ENCODE results near the gene CGNL1.

GRCh38 chr15:57493351-57493750, 117.0 kb downstream of the CGNL1 start:
- TF ChIP-seq CTCF (IDR thresholded peaks at IDR 0.05) (no peak), POLR2AphosphoS5 (IDR thresholded peaks at IDR 0.05) (no peak), POLR2A (IDR thresholded peaks at IDR 0.05) (no peak), EP300 (IDR thresholded peaks at IDR 0.05) (no peak)
